Measurements from ENCODE around the gene CDH18. TPM values are rescaled to one million over a fixed set of nuclear protein-coding genes. Genes with fewer than 3 reads are reported as not detected.

Gene CDH18
- total and polyA plus RNA-seq, 8 donors = 0.58 to 1.9 (median 1.1) TPM; not detected in 2

- ATAC-seq = no peak
- H3K4me1 ChIP-seq = no peaks in the 10 kb centered on the region
- no peak overlapping the region for H3K4me3 ChIP-seq
- H3K36me3 ChIP-seq = no peaks in the 10 kb centered on the region
- no peak for DNase-seq
- no peak for TF ChIP-seq CTCF (IDR thresholded peaks at IDR 0.05)
- no peak overlapping the region for H3K27ac ChIP-seq
- intact Hi-C loops (cut with DNase I) = no loop called here
- H3K9me3 ChIP-seq = no peaks in the 10 kb centered on the region
- H3K27me3 ChIP-seq = no peaks in the 10 kb centered on the region
Measured at GRCh38 chr5:19927170-19927569, 60.8 kb downstream of the CDH18 start.

GRCh38 chr5:19923742-19924141, 64.3 kb downstream of the CDH18 start:
- no peaks in the 10 kb centered on the region for H3K4me1 ChIP-seq
- no peaks in the 10 kb centered on the region for H3K36me3 ChIP-seq
- intact Hi-C loops (cut with DNase I) = no loop called here
- TF ChIP-seq CTCF (IDR thresholded peaks at IDR 0.05) = no peak
- no peak overlapping the region for H3K27ac ChIP-seq
- no peaks in the 10 kb centered on the region for H3K27me3 ChIP-seq
- H3K9me3 ChIP-seq = no peaks in the 10 kb centered on the region
- DNase-seq = no peak
- ATAC-seq = peak; percentile 76
- H3K4me3 ChIP-seq = no peak overlapping the region

GRCh38 chr5:19920761-19921160, 67.2 kb downstream of the CDH18 start:
- no peaks in the 10 kb centered on the region for H3K36me3 ChIP-seq
- H3K9me3 ChIP-seq = no peaks in the 10 kb centered on the region
- H3K4me1 ChIP-seq = no peaks in the 10 kb centered on the region
- no peak for TF ChIP-seq CTCF (IDR thresholded peaks at IDR 0.05)
- intact Hi-C loops (cut with DNase I) = no loop called here
- no peak for ATAC-seq
- H3K27ac ChIP-seq = no peak overlapping the region
- DNase-seq = no peak
- H3K27me3 ChIP-seq = no peaks in the 10 kb centered on the region
- no peak overlapping the region for H3K4me3 ChIP-seq

- ATAC-seq = no peak
- intact Hi-C loops (cut with DNase I) = no loop called here
Measured at GRCh38 chr5:19918780-19919179, 69.2 kb downstream of the CDH18 start.

GRCh38 chr5:19917588-19918122, 70.3 kb downstream of the CDH18 start:
- ATAC-seq = no peak
- H3K27me3 ChIP-seq = no peaks in the 10 kb centered on the region
- no peaks in the 10 kb centered on the region for H3K9me3 ChIP-seq
- H3K4me3 ChIP-seq = no peak overlapping the region
- no peak overlapping the region for H3K27ac ChIP-seq
- H3K4me1 ChIP-seq = no peaks in the 10 kb centered on the region
- no peaks in the 10 kb centered on the region for H3K36me3 ChIP-seq
- no peak for TF ChIP-seq CTCF (IDR thresholded peaks at IDR 0.05)
- no peak for DNase-seq
- intact Hi-C loops (cut with DNase I) = no loop called here

More at GRCh38 chr5:19918780-19919179, 69.2 kb downstream of the CDH18 start:
- no peak for TF ChIP-seq CTCF (IDR thresholded peaks at IDR 0.05)
- no peaks in the 10 kb centered on the region for H3K4me1 ChIP-seq
- no peak overlapping the region for H3K4me3 ChIP-seq
- no peaks in the 10 kb centered on the region for H3K9me3 ChIP-seq
- no peaks in the 10 kb centered on the region for H3K27me3 ChIP-seq
- no peak overlapping the region for H3K27ac ChIP-seq
- no peak for DNase-seq
- no peaks in the 10 kb centered on the region for H3K36me3 ChIP-seq

Data from left lung (tissue), 10 donors.